CD4-positive, alpha-beta T cell treated with Interleukin-17A for 1 hour (primary cell): ENCODE data around the gene LYRM4.

Experiments used
- DNase-seq: peaks from one replicate; pipeline ENCODE4 v3.0.0-alpha.2; 2020

Gene LYRM4

GRCh38 chr6:5091210-5092069 is 169.3 kb downstream of the LYRM4 start:
- no peak for DNase-seq

- DNase-seq = no peak
These were observed 170.1 kb downstream of the LYRM4 start for GRCh38 chr6:5090603-5091002.

GRCh38 chr6:5089481-5090438 is 171.0 kb downstream of the LYRM4 start:
- DNase-seq = no peak

- DNase-seq = no peak
These were observed 172.0 kb downstream of the LYRM4 start for GRCh38 chr6:5088780-5089179.

- peak; percentile 18 for DNase-seq
These were observed 173.4 kb downstream of the LYRM4 start for GRCh38 chr6:5087389-5087788.

- no peak for DNase-seq
These were observed 174.4 kb downstream of the LYRM4 start for GRCh38 chr6:5086294-5086890.

- no peak for DNase-seq
These were observed 175.0 kb downstream of the LYRM4 start for GRCh38 chr6:5085648-5086293.

- DNase-seq = no peak
These were observed 175.7 kb downstream of the LYRM4 start, which contains the start of gene PPP1R3G for GRCh38 chr6:5084781-5085647. Gene PPP1R3G (plus strand): TSS chr6:5085341. CDS start chr6:5085486, 145 bp downstream.

- DNase-seq = no peak
These were observed 176.4 kb downstream of the LYRM4 start for GRCh38 chr6:5084360-5084780.

GRCh38 chr6:5083813-5084359 is 176.9 kb downstream of the LYRM4 start:
- DNase-seq = no peak

- no peak for DNase-seq
These were observed 177.5 kb downstream of the LYRM4 start for GRCh38 chr6:5083307-5083583.

GRCh38 chr6:5082487-5083306 is 178.1 kb downstream of the LYRM4 start:
- DNase-seq = no peak

- no peak for DNase-seq
These were observed 178.8 kb downstream of the LYRM4 start for GRCh38 chr6:5081955-5082354.

GRCh38 chr6:5081182-5081581 is 179.6 kb downstream of the LYRM4 start:
- DNase-seq = no peak

- no peak for DNase-seq
These were observed 180.2 kb downstream of the LYRM4 start for GRCh38 chr6:5080574-5080973.

GRCh38 chr6:5079692-5080091 is 181.1 kb downstream of the LYRM4 start:
- DNase-seq = no peak

- no peak for DNase-seq
These were observed 182.6 kb downstream of the LYRM4 start for GRCh38 chr6:5078121-5078669.

- DNase-seq = no peak
These were observed 183.8 kb downstream of the LYRM4 start for GRCh38 chr6:5076931-5077330.

- no peak for DNase-seq
These were observed 186.8 kb downstream of the LYRM4 start for GRCh38 chr6:5073992-5074391.

- DNase-seq = no peak
These were observed 188.3 kb downstream of the LYRM4 start for GRCh38 chr6:5072440-5072839.
